HEK293T (cell line): ENCODE data around the gene BRINP1.

Experiments
- CTCF ChIA-PET: fragments of 350-600 bp; formaldehyde crosslinking; extraction: SDS; loops from one replicate; lab custom pipeline; 2021; ENCODE audit warnings: antibody characterized with exemption, inconsistent platforms; lab: Yijun Ruan, JAX
- POLR2A ChIA-PET: fragments of 350-600 bp; formaldehyde crosslinking; extraction: SDS; loops from one replicate; lab custom pipeline; 2020; ENCODE audit warnings: antibody characterized with exemption, inconsistent platforms; lab: Yijun Ruan, JAX
- DNase-seq: peaks from one replicate; pipeline ENCODE4 v3.0.0; 2012; ENCODE audit warnings: mixed read lengths; ENCODE audit errors: extremely low spot score
- ARNT ChIP-seq: fragments of 450-650 bp; IDR thresholded peaks from 2 replicates; pipeline ENCODE4 v1.6.1; 2017; ENCODE audit warnings: mild to moderate bottlenecking
- BHLHE40 ChIP-seq: fragments of 450-650 bp; IDR thresholded peaks from 2 replicates; pipeline ENCODE4 v1.6.1; 2016; ENCODE audit warnings: mild to moderate bottlenecking, moderate library complexity, borderline replicate concordance
- CTBP1 ChIP-seq: fragments of 450-650 bp; IDR thresholded peaks from 2 replicates; pipeline ENCODE4 v1.6.1; 2016; ENCODE audit warnings: borderline replicate concordance
- ELF4 ChIP-seq: fragments of 450-650 bp; IDR thresholded peaks from 2 replicates; pipeline ENCODE4 v1.6.1; 2017; ENCODE audit warnings: antibody characterized with exemption
- FOXA1 ChIP-seq: fragments of 450-650 bp; IDR thresholded peaks from 2 replicates; pipeline ENCODE4 v1.6.1; 2016; ENCODE audit warnings: mild to moderate bottlenecking
- FOXK2 ChIP-seq: fragments of 450-650 bp; IDR thresholded peaks from 2 replicates; pipeline ENCODE4 v1.6.1; 2016; ENCODE audit warnings: mild to moderate bottlenecking
- FOXM1 ChIP-seq: fragments of 450-650 bp; IDR thresholded peaks from 2 replicates; pipeline ENCODE4 v1.6.1; 2017; ENCODE audit warnings: mild to moderate bottlenecking, borderline replicate concordance
- HDGF ChIP-seq: fragments of 450-650 bp; IDR thresholded peaks from 2 replicates; pipeline ENCODE4 v1.6.1; 2017; ENCODE audit warnings: antibody characterized with exemption, borderline replicate concordance
- L3MBTL2 ChIP-seq: fragments of 450-650 bp; conservative IDR thresholded peaks from 2 replicates; pipeline ENCODE4 v1.6.1; 2016; ENCODE audit warnings: mild to moderate bottlenecking
- LEF1 ChIP-seq: fragments of 450-650 bp; IDR thresholded peaks from 2 replicates; pipeline ENCODE4 v1.6.1; 2017; ENCODE audit warnings: mild to moderate bottlenecking, borderline replicate concordance
- NFRKB ChIP-seq: fragments of 450-650 bp; IDR thresholded peaks from 2 replicates; pipeline ENCODE4 v1.6.1; 2016; ENCODE audit warnings: mild to moderate bottlenecking, moderate library complexity
- SP1 ChIP-seq: fragments of 450-650 bp; IDR thresholded peaks from 2 replicates; pipeline ENCODE4 v1.6.1; 2017
- SUZ12 ChIP-seq: fragments of 450-650 bp; IDR thresholded peaks from 2 replicates; pipeline ENCODE4 v1.6.1; 2016; ENCODE audit warnings: mild to moderate bottlenecking
- TARDBP ChIP-seq: fragments of 450-650 bp; IDR thresholded peaks from 2 replicates; pipeline ENCODE4 v1.6.1; 2016
- ZNF384 ChIP-seq: fragments of 450-650 bp; IDR thresholded peaks from 2 replicates; pipeline ENCODE4 v1.6.1; 2016
- TF ChIP-seq, protein P1 (sequence below): fragments of 450-650 bp; IDR thresholded peaks from 2 replicates; pipeline ENCODE4 v1.6.1; 2016

The BRINP1 gene

GRCh38 chr9:119227422-119227821 lies 141.8 kb downstream of the BRINP1 start:
- ChIA-PET CTCF (interaction anchor here (0.6 kb wide), 1 partner anchor 260 kb away, joined by 5 read pairs; no protein-coding TSS in a partner anchor), POLR2A (no interaction called here)
- no peak for DNase-seq
- TF ChIP-seq ZNF384, result no peak
- TF ChIP-seq CTBP1, result no peak
- no peak for TF ChIP-seq L3MBTL2
- no peak for TF ChIP-seq SUZ12
- TF ChIP-seq FOXA1, result no peak
- no peak for TF ChIP-seq NFRKB
- TF ChIP-seq, protein P1, sequence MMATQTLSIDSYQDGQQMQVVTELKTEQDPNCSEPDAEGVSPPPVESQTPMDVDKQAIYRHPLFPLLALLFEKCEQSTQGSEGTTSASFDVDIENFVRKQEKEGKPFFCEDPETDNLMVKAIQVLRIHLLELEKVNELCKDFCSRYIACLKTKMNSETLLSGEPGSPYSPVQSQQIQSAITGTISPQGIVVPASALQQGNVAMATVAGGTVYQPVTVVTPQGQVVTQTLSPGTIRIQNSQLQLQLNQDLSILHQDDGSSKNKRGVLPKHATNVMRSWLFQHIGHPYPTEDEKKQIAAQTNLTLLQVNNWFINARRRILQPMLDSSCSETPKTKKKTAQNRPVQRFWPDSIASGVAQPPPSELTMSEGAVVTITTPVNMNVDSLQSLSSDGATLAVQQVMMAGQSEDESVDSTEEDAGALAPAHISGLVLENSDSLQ, result no peak
- no peak for TF ChIP-seq TARDBP
- no peak for TF ChIP-seq FOXK2
- no peak for TF ChIP-seq LEF1
- TF ChIP-seq SP1, result no peak

DNA sequence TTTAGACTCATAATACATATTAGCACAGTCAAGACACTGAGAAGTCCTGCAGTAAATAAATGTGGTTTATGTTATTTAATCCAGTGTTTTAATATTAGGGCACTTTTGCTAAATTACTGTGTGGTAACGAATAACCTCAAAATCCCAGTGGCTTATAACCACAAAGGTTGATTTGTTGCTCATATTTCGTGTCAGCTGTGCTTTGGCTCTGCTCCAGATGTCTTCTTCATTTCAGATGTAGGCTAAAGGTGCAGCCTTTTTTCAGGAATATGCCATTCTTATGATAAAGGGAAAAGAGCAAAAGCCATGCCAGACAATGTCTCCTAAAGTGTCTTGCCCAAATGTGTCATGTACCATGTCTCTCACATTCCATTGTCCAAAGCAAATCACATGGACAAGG lies 144.8 kb downstream of the BRINP1 start:
- TF ChIP-seq BHLHE40 (no peak), FOXA1 (no peak), SP1 (no peak), ARNT (no peak), FOXK2 (no peak), CTBP1 (no peak), FOXM1 (no peak), HDGF (no peak), ZNF384 (no peak), L3MBTL2 (no peak), NFRKB (no peak), LEF1 (no peak), TARDBP (no peak), SUZ12 (no peak), ELF4 (no peak)
- TF ChIP-seq, protein P1, result no peak
- ChIA-PET POLR2A (no interaction called here), CTCF (no interaction called here)
- DNase-seq, result no peak

DNA sequence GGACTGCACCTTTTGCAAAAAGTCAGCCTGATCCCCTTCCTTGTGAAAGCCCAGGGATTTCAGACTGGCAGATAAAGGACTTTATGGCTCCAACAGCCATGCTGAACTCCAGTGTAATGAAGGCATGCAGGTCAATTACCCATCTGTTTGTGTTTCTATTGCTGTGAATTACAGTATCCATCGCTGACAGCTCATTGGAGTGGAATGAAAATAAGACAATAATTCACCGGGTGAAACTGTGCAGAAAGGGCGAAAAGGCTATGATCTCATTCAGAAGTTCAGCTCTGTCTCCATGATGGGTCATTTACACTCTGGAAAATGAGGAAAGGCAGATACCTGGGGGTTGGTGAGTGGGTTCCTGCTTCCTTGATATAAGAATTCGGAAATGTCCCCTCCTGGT lies 148.0 kb downstream of the BRINP1 start:
- POLR2A ChIA-PET, result no interaction called here
- TF ChIP-seq BHLHE40 (no peak), LEF1 (no peak), ARNT (no peak), TARDBP (no peak), HDGF (no peak), ZNF384 (no peak), FOXK2 (no peak), NFRKB (no peak), CTBP1 (no peak), ELF4 (no peak), SUZ12 (no peak), SP1 (no peak), L3MBTL2 (no peak), FOXM1 (no peak), FOXA1 (no peak)
- TF ChIP-seq, protein P1, result no peak
- no peak for DNase-seq
- CTCF ChIA-PET, result no interaction called here

DNA sequence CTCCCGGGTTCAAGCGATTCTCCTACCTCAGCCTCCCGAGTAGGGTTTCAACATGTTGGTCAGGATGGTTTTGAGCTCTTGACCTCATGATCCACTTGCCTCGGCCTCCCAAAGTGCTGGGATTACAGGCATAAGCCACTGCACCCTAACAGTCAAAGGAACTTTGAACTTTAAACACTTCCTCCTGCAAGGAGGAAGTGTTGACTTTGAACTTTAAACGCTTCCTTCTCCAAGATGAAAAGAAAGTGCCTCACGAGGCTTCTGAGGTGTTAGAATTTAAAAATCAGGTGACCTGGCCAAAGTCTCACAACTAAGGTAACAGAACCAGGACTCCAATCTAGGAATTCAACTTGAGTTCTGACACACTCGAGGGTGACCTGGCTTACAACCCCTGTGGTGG lies 150.9 kb downstream of the BRINP1 start:
- ChIA-PET CTCF (no interaction called here), POLR2A (no interaction called here)
- DNase-seq, result no peak
- TF ChIP-seq CTBP1, result no peak
- TF ChIP-seq FOXK2, result no peak
- no peak for TF ChIP-seq TARDBP
- TF ChIP-seq SUZ12, result no peak
- TF ChIP-seq FOXM1, result no peak
- no peak for TF ChIP-seq ARNT
- TF ChIP-seq, protein P1, result no peak
- no peak for TF ChIP-seq FOXA1
- no peak for TF ChIP-seq SP1
- TF ChIP-seq ZNF384, result no peak
- TF ChIP-seq HDGF, result no peak
- no peak for TF ChIP-seq BHLHE40
- TF ChIP-seq LEF1, result no peak
- TF ChIP-seq NFRKB, result no peak

DNA sequence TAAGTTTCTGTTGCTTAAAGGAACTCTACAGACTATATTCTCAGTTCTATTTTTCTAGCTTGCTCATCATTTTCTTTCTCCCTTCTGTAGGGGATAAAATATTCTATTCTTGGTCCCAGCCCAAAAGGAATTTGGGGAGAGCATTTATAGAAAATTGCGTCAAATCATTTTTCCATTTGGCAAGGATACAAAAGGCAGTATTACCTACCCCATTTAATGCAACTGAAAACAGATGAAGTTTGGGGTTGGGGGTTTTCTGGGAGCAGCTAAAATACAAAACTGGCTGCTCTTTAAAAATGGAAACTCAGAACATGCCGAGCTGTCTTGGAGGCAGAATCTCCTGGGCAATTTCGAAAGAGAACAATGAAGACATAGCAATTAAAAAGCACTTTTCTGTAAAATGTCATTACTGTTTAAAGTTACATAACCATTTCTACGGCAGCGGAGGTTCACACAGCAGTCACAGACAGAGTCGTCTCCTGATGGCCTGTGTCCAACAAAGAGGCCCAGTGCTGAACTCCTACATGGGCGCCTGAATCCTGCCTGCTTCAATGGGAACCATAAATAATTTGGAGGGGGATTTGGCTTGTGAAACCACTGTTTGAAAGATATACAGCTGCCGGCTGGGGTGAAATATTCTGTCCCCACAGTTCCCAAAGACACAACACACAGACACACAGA lies 152.4 kb downstream of the BRINP1 start:
- DNase-seq, result no peak
- CTCF ChIA-PET, result no interaction called here
- POLR2A ChIA-PET, result no interaction called here
- no peak for TF ChIP-seq ARNT
- TF ChIP-seq, protein P1, result no peak
- no peak for TF ChIP-seq FOXK2
- TF ChIP-seq HDGF, result no peak
- no peak for TF ChIP-seq FOXA1
- no peak for TF ChIP-seq SP1
- no peak for TF ChIP-seq LEF1
- no peak for TF ChIP-seq BHLHE40
- TF ChIP-seq ELF4, result no peak
- TF ChIP-seq ZNF384, result no peak
- no peak for TF ChIP-seq CTBP1
